ENCODE measurements around the gene IFNK. TPM values are rescaled to one million over a fixed set of nuclear protein-coding genes. Genes with fewer than 3 reads are reported as not detected.

The IFNK gene
- total and polyA plus RNA-seq, 7 donors: not detected

DNA sequence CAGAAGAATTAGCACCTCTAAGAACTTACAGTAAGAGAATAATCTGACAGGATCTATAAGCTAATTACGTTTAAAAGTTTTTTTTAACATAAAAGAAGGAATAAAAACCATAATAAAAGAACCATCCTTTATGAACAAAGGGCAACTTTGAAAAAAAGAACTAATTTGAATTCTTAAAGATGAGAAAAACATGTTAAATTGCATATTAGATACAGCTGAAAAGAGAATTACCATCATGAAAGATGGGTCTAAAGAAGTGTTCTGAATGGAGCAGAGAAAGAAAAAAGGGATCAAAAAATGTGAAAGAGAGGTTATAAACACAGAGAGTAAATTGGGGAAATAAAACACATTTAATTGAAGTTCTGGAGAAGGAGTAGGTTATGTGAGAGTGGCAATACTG is 45.8 kb upstream of the IFNK start:
- intact Hi-C loops (cut with DNase I): no loop called here
- TF ChIP-seq EP300 (IDR thresholded peaks at IDR 0.05) (no peak), POLR2A (IDR thresholded peaks at IDR 0.05) (no peak), POLR2AphosphoS5 (IDR thresholded peaks at IDR 0.05) (no peak), CTCF (IDR thresholded peaks at IDR 0.05) (no peak)

GRCh38 chr9:27482709-27483108 is 41.4 kb upstream of the IFNK start:
- TF ChIP-seq POLR2AphosphoS5 (IDR thresholded peaks at IDR 0.05): no peak
- TF ChIP-seq CTCF (IDR thresholded peaks at IDR 0.05): no peak
- TF ChIP-seq EP300 (IDR thresholded peaks at IDR 0.05): no peak
- no peak for TF ChIP-seq POLR2A (IDR thresholded peaks at IDR 0.05)

More for the DNA sequence above, 45.8 kb upstream of the IFNK start:
- 84 to 90% methylated on average over 1 of the region's 1 CpG for WGBS, 2 donors
- Histone ChIP-seq H3K36me3 (no peaks in the 10 kb centered on the region), H3K4me3 (no peak overlapping the region), H3K9me3 (no peaks in the 10 kb centered on the region), H3K4me1 (peaks cover 0 to 7% (median 6%) of the 10 kb centered on the region in 4 donors), H3K27me3 (no peaks in the 10 kb centered on the region), H3K27ac (peak overlapping the region in 1 of 4 donors; percentile 20)
- DNase-seq: no peak

DNA sequence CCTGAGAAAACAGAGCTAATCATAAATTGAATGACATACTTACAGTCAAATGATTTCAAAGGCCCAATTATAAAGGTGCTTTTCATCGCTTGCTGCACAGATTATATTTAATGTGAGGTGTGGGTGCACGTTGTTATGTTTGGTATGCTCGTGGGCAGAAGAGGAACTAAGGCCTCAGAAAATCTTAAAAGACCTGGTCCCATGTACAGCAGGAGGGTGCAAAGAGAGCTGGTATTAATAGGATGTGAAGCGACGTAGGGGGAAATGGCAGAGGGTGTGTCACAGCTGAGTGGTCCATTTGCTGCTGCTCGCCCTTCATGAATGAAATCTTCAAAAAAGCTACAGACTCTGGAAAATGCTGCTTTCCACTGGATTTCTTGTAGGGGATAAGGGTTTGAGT is 40.5 kb upstream of the IFNK start:
- peaks cover 0 to 15% (median 8%) of the 10 kb centered on the region in 4 donors for H3K4me1 ChIP-seq
- WGBS, 2 donors: 72 to 94% methylated on average over 6 of the region's 6 CpGs
- TF ChIP-seq CTCF (IDR thresholded peaks at IDR 0.05) (no peak), POLR2AphosphoS5 (IDR thresholded peaks at IDR 0.05) (no peak), POLR2A (IDR thresholded peaks at IDR 0.05) (no peak), EP300 (IDR thresholded peaks at IDR 0.05) (no peak)
- H3K4me3 ChIP-seq: no peak overlapping the region
- no peaks in the 10 kb centered on the region for H3K36me3 ChIP-seq
- intact Hi-C loops (cut with DNase I): no loop called here
- no peaks in the 10 kb centered on the region for H3K9me3 ChIP-seq
- H3K27me3 ChIP-seq: no peaks in the 10 kb centered on the region
- DNase-seq: no peak
- H3K27ac ChIP-seq: no peak overlapping the region

More at GRCh38 chr9:27482709-27483108, 41.4 kb upstream of the IFNK start:
- H3K9me3 ChIP-seq: no peaks in the 10 kb centered on the region
- H3K27me3 ChIP-seq: no peaks in the 10 kb centered on the region
- H3K4me3 ChIP-seq: no peak overlapping the region
- H3K36me3 ChIP-seq: no peaks in the 10 kb centered on the region
- H3K27ac ChIP-seq: no peak overlapping the region
- no peak for DNase-seq
- 88 to 89% methylated on average over 2 of the region's 2 CpGs for WGBS, 2 donors
- H3K4me1 ChIP-seq: peaks cover 0 to 12% (median 8%) of the 10 kb centered on the region in 4 donors
- intact Hi-C loops (cut with DNase I): no loop called here

DNA sequence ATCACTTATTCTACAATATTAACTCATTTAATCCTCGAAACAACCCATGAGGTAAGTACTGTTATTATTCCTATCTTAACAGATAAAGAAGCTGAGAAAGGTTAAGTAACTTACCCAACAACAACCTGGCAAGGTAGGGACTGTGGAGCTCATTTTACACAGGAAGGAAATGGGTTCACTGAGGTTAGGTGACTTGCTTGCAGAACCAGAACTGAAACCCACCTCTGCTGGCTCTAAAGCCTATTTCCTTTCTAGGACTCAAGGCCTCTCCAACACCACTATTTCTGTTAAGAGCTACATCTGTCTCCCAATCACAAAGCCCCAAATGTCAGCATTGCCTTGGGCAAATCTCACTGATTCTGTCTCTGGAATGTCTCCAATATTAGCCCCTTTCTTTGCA is 38.9 kb upstream of the IFNK start:
- Histone ChIP-seq H3K4me1 (peaks cover 0 to 15% (median 8%) of the 10 kb centered on the region in 4 donors), H3K9me3 (no peaks in the 10 kb centered on the region), H3K36me3 (no peaks in the 10 kb centered on the region), H3K27me3 (no peaks in the 10 kb centered on the region), H3K27ac (no peak overlapping the region), H3K4me3 (no peak overlapping the region)
- WGBS, 2 donors: 84 to 94% methylated on average over 1 of the region's 1 CpG
- TF ChIP-seq EP300 (IDR thresholded peaks at IDR 0.05) (no peak), CTCF (IDR thresholded peaks at IDR 0.05) (no peak), POLR2AphosphoS5 (IDR thresholded peaks at IDR 0.05) (no peak), POLR2A (IDR thresholded peaks at IDR 0.05) (no peak)
- intact Hi-C loops (cut with DNase I): loop anchor here (5.0 kb wide), 1 partner anchor 42 kb away; the partner anchor contains the start of gene MOB3B
- DNase-seq: no peak

DNA sequence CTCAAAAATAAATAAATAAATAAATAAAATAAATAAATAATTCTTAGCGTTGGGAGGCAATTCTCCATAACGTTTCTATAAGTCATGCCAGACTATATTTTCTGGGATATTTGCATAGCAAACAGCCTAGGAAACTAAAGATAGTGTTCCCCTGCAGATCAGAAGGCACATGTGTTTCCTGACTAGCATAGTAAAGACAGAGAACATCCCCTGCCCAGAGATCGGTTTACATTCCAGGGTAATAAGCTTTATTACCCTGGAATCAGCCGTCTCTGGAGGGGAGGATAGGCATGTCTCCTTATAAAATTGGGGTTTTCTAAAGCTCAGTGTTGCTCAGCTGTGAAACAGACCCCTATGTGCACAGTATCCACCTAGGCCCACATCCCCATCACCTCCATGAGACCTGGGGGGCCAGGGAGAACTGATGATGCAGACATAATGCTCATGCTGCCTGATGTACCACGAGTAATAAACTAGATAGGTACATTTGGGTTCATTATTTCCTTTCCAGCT is 36.9 kb upstream of the IFNK start:
- H3K27ac ChIP-seq: no peak overlapping the region
- H3K4me1 ChIP-seq: peaks cover 0 to 15% (median 8%) of the 10 kb centered on the region in 4 donors
- intact Hi-C loops (cut with DNase I): loop anchor here (5.0 kb wide), 1 partner anchor 40 kb away; the partner anchor contains the start of gene MOB3B
- no peaks in the 10 kb centered on the region for H3K27me3 ChIP-seq
- no peak for TF ChIP-seq POLR2A (IDR thresholded peaks at IDR 0.05)
- TF ChIP-seq POLR2AphosphoS5 (IDR thresholded peaks at IDR 0.05): peak in 1 of 4 donors; percentile 19
- TF ChIP-seq EP300 (IDR thresholded peaks at IDR 0.05): no peak
- WGBS, 2 donors: 12 to 55% methylated on average over 5 of the region's 5 CpGs
- no peak overlapping the region for H3K4me3 ChIP-seq
- DNase-seq: no peak
- H3K9me3 ChIP-seq: no peaks in the 10 kb centered on the region
- no peaks in the 10 kb centered on the region for H3K36me3 ChIP-seq
